HG03139 (cell line): ENCODE data around the gene MIF4GD.
"Not testable (repeated sequence)": the region's sequence is repeated elsewhere in the genome, so short reads cannot be mapped to it uniquely, and the experiment has no call there.

Experiments used
- ATAC-seq: cut with Tn5 transposase; IDR thresholded peaks from one replicate; pipeline ENCODE4 v1.9.1; 2021; ENCODE audit not compliant: unreplicated experiment

MIF4GD gene

DNA sequence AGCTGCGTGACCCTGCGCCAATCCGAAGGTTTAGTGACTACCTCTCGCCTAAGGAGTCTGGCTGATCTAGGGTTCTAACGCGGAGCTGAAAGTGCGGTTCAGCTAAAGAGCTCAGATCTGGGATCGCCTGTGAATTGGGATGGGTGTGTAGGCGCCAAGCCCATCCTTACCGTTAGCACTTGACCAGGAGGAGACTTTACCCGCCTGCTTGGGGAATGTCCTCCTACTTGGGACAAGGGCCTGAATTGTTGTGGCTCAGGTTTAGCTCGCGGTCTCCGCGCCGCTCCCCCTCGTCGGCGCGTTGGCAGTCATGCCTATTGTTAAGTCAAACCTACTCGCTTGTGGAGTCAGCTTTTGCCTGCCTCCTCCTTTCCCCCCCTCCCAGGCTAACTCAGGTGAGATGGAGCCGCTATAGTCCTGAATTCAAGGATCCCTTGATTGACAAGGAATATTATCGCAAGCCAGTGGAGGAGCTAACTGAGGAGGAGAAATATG, 8.9 kb downstream of the MIF4GD start:
- peak; percentile 7 for ATAC-seq

DNA sequence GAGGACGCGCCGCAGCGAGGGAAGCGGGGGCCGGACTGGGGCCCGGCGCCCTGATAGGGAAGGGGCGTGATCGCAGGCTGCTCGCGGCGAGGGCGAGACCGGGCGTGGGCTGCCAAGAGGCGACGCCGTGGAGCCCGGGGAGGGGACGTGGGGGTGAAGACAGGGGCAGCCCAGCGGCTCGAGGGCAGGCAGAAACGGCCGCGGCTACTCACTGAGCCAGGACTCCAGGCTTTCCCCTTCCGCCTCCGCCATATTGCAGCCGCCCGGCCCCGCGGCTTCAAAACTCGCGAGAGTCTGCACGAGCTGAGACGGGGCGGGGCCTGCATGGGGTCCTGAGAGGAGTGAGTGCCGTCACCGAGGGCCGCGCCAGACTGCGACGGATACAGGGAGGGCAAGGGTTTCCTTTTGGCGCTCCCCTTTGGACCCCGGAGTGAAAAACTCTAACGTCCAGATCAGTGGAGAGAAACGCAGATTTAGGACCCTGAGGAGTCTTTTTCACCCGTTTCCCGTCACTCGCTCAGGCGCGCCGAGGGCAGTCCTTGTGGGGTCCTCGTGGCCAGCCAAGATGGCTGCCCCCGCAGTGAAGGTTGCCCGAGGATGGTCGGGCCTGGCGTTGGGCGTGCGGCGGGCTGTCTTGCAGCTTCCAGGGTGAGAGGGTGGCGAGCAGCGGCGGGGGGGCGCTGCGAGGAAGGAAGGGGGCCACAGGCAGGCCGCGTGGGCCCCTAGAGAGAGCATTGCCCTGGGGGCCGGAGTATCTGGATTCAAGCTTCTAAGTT, 9.5 kb downstream of the MIF4GD start, which contains the start of the genes GGA3 and MRPS7:
GGA3 (minus strand) TSS at position 271 of the 776 bp plus-strand sequence; CDS start at position 252, 19 bp downstream.
MRPS7 (plus strand) TSS at position 544 of the 776 bp plus-strand sequence; CDS start at position 566, 22 bp downstream.
- ATAC-seq = peak; percentile 91

DNA sequence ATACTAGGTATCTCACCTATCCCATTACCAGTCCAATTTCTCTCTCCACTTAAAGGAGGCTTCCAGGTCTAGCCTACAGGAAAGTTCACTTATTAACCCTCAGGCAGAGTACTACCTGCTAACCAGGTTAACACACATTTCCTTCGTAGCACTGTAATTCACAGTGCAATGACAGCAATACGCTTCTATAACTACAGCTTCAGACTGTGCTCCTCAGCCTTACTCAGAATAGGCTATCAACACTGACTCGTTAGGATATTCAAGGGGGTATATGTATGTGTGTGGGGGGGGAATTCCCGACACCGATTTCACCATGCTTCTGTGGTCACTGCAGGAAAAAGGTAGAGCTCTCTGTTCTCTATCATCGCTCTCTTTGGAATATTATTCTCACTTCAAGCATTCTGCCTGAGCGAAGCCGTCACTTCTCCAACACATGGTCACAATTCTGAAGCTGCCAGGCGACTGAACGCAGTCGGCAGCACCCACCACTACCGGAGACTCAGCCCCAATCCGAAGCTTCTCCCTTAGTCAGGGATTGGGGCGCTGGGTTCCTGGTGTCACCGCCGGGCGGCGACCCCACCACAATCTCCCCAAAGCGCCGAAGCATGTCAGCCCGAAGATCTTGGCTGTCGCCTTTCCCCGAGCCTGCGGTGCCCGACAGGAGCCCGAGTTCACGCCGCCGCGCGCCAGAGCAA, 10.2 kb downstream of the MIF4GD start:
- peak; percentile 10 for ATAC-seq

DNA sequence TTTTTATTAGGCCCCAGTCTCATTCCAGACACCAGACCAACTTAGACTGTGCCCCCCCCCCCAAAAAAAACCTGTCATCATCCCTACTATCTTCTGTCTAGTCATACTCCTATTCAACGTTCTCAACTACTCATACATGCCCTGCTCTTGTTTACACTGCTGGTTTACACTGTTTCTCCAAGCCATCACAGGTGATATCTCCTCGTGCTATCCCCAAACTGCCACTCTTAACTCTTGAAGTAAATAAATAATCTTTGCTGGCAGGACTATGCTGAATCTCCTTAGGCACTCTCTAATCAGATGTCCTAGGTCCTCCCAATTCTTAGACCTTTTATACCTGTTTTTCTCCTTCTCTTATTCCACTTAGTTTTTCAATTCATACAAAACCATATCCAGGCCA, 13.8 kb downstream of the MIF4GD start:
- not testable (repeated sequence) for ATAC-seq

DNA sequence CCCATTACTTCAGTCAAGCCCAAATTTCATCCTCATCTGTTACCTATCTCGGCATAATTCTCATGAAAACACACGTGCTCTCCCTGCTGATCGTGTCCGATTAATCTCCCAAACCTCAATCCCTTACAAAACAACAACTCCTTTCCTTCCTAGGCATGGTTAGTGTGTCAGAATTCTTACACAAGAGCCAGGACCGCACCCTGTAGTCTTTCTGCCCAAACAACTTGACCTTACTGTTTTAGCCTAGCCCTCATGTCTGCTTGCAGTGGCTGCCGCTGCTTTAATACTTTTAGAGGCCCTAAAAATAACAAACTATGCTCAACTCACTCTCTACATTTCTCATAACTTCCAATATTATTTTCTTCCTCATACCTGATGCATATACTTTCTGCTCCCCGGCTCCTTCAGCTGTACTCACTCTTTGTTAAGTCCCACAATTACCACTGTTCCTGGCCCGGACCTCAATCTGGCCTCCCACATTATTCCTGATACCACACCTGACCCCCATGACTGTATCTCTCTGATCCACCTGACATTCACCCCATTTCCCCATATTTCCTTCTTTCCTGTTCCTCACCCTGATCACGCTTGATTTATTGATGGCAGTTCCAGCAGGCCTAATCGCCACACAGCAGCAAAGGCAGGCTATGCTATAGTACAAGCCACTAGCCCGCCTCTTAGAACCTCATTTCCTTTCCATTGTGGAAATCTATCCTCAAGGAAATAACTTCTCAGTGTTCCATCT, 14.9 kb downstream of the MIF4GD start:
- ATAC-seq = not testable (repeated sequence)

DNA sequence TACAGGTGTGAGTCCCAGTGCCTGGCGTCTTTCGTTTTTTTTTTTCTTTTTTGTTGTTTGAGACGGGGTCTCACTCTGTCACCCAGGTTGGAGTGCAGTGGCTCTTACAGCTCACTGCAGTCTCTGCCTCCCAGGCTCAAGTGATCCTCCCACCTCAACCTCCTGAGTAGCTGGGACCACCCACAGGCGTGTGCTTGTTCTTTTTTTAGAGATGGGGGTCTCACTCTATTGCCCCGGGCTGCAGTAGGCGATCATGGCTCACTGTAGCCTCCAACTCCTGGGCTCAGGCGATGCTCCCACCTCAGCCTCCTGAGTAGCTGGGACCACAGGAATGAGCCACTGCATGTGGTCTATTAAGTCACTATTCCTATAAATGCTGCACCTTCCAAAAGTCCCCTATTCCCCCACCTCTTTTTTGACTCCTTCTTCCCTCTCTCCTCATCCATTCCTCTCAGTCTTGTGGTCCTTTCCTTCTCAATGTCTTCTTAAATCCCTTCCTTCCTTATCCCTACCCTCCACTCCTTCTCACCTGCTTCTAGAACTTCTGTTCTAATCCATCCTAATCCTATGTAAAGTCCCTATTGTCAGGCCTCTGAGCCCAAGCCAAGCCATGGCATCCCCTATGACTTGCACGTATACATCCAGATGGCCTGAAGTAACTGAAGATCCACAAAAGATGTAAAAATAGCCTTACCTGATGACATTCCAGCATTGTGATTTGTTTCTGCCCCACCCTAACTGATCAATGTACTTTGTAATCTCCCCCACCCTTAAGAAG, 18.8 kb downstream of the MIF4GD start:
- no peak for ATAC-seq

DNA sequence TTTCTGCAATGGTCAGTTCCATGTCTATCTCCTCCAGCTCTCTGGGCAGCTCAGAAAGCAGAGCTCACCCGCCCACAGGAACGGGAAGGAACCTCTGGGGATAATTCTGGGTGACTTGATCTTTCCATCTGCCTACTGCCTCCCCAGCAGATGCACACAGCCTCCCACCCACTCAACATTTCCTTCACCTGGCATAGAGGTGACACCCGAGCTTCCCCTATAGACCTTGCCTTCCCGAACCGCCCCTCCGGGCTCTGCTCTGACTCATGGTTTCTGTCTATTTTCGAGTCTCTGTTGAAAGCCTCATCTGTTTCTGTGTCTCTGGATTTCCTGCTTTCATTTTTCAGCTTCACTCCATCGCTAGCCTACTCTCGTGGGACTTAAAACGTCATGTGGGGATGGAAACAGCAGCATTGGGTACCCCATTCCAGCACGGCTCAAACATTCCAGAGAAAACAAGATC, 21.0 kb downstream of the MIF4GD start:
- peak; percentile 79 for ATAC-seq

DNA sequence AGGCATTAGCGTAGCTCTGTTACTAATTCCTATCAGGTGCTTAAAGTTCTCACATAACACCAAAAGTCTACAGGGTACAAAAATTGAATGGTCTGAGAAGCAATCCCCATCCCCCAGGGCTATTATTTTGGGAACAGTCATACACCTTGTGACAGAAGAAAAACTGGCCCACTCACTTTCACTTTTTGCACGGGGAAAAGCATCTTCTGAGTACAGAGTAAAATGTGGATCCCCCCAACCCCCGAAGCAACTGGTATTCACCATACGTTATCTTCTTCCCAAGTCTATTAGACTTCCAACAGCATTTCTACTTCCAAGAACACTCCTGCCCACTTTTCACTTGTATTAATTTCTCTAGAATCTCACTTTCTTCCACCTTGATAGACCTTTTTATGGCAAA, 21.5 kb downstream of the MIF4GD start:
- ATAC-seq = no peak

- ATAC-seq = no peak
Measured at GRCh38 chr17:75246404-75246803, 24.6 kb downstream of the MIF4GD start.

DNA sequence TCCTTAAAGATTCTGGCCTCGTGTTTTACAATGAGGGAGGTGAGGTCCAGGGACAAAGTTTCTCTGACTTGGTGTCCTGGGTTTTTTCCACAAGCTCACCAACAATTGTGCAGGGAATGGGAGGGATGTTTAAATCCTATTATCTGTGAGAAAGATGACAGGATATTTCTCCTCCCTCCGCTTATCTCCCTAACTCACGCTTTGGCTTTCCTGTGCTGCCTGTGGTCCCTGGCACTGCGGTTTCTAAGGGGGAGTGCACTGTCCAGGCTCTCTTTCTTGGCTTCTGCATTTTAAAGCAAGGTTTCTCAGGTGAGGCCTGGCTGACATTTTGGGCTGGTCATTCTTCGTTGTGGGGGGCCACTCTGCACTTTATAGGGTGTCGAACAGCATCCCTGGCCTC, 26.0 kb downstream of the MIF4GD start:
- no peak for ATAC-seq

- no peak for ATAC-seq
Measured at GRCh38 chr17:75244133-75244866, 26.7 kb downstream of the MIF4GD start.

- no peak for ATAC-seq
Measured at GRCh38 chr17:75242461-75243042, 28.5 kb downstream of the MIF4GD start.

GRCh38 chr17:75241996-75242460, 29.0 kb downstream of the MIF4GD start:
- ATAC-seq = no peak

GRCh38 chr17:75241502-75241901, 29.5 kb downstream of the MIF4GD start:
- no peak for ATAC-seq

GRCh38 chr17:75241143-75241430, 29.9 kb downstream of the MIF4GD start:
- ATAC-seq = no peak

DNA sequence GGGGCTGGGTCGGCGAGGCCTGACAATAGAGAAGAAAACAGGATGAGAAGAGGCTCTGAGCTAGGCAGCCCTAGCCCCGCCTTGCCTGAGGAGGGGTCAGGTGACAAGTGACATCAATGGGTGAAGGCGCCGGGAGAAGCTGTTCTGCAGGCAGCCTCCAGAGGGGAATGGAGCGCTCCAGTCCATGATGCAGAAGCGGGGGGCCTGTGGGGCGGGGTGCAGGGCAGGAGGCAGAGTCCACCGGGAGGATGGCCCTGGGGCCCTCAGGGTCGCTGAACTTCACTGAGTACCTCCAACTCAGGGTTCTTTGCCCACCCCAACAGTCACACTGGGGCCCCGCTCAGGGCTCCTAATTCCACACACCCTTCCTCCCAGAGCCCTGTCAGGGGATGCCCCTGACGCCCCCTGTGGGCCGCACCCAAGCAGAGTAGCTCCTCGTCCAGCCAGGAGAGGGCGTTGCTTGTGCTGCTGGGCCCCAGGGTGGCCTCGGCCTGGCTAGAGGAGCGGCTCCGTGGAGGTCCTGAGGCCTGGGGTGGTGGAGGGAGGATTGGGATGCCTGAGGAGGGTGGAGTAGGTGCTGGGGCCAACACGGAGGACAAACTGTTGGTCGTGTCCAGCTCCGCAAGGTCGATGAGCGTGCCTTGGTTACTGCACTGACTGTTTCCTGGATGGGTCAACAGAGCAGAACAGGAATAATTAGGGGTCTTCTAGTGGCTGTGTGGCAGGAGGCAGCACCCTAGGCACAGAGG, 30.5 kb downstream of the MIF4GD start:
- no peak for ATAC-seq

DNA sequence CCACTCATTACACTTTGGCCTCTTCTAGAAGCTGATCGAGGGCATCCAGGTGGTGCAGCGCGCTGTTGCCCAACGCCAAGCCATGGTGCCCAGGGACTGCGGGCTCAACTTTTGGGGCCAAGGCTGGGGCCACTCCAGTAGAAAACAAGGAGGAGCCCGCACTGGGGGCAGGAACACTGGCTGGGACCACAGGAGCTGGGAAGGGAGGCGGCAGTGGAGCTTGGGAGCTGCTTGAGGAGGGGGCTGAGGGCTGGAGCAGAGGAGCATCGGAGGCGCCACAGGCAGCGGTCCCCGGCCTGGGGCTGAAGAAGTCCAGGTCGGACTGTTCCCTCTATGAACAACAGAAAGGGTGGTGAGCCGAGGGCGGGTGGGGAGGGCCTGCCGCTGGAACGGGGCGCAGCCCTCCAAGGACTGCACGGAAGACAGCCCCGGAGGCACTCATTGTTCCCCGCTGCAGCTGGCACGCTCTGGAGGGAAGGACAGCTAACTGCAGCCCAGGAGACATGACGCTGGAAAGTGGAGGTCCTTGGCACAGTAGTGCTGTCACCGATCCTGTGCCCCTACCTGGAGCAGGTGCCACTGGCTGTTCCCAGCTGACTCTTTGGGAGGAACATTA, 31.1 kb downstream of the MIF4GD start:
- ATAC-seq = no peak

DNA sequence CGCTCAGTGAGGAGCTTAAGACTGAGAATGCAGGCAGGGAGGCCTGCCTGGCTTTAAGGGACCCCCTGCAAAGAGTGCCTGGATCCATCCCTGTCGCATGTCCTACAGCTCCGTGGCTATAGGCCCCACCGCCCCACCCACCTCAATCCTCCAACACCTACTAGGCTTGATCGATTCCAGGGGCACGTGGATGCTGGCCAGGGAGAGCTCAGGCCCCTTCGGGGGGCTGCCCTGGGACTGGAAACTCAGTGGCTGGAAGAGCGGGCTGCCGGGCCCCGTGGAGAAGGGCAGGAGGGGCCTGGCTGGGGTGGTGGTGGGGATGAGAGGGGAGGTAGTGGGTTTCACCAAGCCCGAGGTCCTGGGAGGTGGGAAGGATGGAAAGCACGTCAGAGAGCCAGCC, 31.8 kb downstream of the MIF4GD start:
- no peak for ATAC-seq
